Cardiac fibroblast (primary cell): ENCODE measurements around the gene IL3RA.
"Not testable (repeated sequence)": the region's sequence is repeated elsewhere in the genome, so short reads cannot be mapped to it uniquely, and the experiment has no call there.

Experiments
- DNase-seq, 2 donors: peaks; one replicate each; pipeline versions ENCODE4 v3.0.0 to v3.0.0-alpha.2; 2010; ENCODE audit warnings: low read depth in 2 of 2
- H3K4me3 ChIP-seq, 2 donors: replicated peaks in 1 of 2; 1 replicate in 1 of 2; 2 replicates in 1 of 2; pipeline ENCODE4 v1.5.1; 2011; ENCODE audit warnings: low read depth in 2 of 2, low read length in 2 of 2, mild to moderate bottlenecking in 2 of 2, moderate library complexity in 1 of 2
- TF ChIP-seq, protein P1 (sequence below): IDR thresholded peaks from one replicate; pipeline ENCODE4 v1.5.1; 2011; ENCODE audit warnings: low read depth, mild to moderate bottlenecking, low read length, inconsistent platforms

Gene IL3RA

DNA sequence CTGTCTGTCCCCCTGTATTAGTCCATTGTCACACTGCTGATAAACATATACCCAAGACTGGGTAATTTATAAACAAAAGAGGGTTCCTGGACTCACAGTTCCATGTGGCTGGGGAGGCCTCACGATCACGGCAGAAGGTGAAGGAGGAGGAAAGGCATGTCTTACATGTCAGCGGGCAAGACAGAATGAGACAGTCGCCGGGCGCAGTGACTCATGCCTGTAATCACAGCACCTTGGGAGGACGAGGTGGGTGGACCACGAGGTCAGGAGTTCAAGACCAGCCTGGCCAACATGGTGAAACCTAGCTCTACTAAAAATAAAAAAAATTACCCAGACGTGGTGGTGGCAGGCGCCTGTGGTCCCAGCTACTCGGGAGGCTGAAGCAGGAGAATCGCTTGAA lies 24.7 kb downstream of the IL3RA start:
- DNase-seq = no peak
- H3K4me3 ChIP-seq = no peak overlapping the region
- TF ChIP-seq, protein P1, sequence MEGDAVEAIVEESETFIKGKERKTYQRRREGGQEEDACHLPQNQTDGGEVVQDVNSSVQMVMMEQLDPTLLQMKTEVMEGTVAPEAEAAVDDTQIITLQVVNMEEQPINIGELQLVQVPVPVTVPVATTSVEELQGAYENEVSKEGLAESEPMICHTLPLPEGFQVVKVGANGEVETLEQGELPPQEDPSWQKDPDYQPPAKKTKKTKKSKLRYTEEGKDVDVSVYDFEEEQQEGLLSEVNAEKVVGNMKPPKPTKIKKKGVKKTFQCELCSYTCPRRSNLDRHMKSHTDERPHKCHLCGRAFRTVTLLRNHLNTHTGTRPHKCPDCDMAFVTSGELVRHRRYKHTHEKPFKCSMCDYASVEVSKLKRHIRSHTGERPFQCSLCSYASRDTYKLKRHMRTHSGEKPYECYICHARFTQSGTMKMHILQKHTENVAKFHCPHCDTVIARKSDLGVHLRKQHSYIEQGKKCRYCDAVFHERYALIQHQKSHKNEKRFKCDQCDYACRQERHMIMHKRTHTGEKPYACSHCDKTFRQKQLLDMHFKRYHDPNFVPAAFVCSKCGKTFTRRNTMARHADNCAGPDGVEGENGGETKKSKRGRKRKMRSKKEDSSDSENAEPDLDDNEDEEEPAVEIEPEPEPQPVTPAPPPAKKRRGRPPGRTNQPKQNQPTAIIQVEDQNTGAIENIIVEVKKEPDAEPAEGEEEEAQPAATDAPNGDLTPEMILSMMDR = no peak

DNA sequence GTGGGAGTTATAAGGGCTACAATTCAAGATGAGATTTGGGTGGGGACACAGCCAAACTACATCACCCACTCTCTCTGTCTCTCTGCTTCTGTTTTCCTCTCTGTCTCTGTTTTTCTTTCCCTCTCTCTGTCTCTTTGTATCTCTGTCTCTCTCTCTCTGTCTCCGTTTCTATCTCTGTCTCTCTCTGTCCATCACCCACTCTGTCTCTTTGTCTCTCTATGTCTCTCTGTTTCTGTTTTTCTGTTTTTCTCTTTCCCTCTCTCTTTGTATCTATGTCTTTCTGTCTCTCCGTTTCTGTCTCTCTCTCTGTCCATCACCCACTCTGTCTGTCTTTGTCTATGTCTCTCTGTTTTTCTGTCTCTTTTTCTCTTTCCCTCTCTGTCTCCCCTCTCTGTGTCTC lies 25.3 kb downstream of the IL3RA start:
- TF ChIP-seq, protein P1 = no peak
- no peak overlapping the region for H3K4me3 ChIP-seq
- no peak for DNase-seq

DNA sequence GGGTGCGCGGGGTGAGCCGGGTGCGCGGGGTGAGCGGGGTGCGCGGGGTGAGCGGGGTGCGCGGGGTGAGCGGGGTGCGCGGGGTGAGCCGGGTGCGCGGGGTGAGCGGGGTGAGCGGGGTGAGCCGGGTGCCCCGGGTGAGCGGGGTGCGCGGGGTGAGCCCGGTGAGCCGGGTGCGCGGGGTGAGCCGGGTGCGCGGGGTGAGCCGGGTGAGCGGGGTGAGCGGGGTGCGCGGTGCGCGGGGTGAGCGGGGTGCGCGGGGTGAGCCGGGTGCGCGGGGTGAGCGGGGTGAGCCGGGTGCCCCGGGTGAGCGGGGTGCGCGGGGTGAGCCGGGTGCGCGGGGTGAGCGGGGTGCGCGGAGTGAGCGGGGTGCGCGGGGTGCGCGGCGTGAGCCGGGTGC lies 29.8 kb downstream of the IL3RA start:
- not testable (repeated sequence) for DNase-seq, H3K4me3 ChIP-seq

DNA sequence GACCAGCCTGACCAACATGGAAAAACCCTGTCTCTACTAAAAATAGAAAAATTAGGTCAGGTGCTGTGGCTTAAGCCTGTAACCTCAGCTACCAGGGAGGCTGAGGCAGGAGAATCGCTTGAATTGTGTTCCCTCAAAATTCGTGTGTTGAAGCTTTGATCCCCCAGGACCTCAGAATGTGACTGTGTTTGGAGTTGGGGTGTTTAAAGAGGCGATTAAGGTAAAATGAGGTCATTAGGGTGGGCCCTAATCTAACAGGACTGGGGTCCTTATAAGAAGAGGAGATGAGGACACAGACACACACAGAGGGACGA lies 31.8 kb downstream of the IL3RA start:
- H3K4me3 ChIP-seq = no peak overlapping the region
- TF ChIP-seq, protein P1 = no peak
- no peak for DNase-seq

DNA sequence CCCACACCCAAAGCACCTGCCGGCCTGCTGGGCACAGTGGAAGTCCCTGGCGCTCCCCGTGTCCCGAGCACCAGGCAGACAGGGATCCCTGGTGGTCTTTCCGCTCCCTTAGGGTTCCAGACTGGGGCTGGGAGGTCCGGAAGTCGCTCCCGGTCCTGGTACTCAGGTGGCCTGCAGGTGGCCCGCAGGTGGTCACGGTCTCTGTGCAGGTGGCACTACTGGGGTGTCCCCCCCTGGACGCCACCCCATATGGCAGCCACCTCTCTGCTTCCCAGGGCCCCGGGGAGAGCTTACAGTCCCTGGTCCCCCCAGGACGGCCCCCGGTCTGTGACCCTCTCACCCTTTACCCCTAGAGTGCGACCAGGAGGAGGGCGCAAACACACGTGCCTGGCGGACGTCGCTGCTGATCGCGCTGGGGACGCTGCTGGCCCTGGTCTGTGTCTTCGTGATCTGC lies 41.7 kb downstream of the IL3RA start:
- no peak overlapping the region for H3K4me3 ChIP-seq
- no peak for DNase-seq
- TF ChIP-seq, protein P1 = no peak

DNA sequence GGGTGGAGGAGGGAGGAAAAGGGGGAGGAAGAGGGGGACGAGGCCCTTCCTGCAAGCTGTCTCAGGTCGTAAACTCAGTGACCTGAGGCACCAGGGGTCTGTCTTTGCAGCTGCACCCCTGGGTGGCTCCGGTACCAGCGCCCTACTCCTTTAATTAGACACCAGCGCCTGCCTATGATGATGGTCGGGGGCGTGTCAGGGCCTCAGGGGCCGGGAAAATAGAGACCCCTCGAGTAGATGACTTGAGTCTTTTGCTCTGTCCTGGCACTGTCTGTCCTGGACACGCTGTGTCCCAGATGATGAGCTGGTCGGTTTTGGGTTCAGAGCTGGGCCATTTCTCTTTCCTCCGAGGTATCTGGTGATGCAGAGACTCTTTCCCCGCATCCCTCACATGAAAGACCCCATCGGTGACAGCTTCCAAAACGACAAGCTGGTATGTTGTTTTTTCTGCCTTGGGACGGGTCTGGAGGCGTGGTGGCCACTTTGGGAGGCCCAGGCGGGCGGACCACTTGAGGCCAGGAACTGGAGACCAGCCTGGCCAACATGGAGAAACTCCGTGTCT lies 44.2 kb downstream of the IL3RA start:
- H3K4me3 ChIP-seq = no peak overlapping the region
- TF ChIP-seq, protein P1 = no peak
- peak in 1 of 2 donors; percentile 28 for DNase-seq

DNA sequence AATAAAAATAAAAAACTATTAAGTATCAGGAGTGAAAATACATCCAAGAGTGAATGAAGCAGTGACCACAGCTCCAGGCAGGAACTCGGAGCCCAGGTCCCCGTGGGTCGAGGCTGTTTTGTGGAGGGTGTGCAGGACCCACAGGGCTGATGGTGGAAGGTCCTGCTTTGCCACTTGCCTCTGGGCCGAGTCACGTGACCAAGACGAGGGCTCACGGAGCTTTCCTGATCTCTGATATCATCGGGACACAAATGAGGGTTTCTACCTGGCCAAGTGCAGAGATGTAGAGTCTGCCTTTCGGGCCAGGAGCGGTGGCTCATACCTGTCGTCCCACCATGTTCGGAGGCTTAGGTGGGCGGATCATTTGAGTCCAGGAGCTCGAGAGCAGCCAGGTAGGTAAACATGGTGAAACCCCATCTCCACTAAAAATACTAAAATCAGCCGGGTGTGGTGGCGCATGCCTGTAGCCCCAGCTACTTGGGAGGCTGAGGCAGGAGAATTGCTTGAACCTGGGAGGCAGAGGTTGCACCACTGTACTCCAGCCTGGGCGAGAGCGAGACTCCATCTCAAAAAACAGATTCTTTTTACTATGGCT lies 48.2 kb downstream of the IL3RA start:
- DNase-seq = no peak
- H3K4me3 ChIP-seq = no peak overlapping the region
- TF ChIP-seq, protein P1 = no peak
